A673 (cell line): Measurements from ENCODE around the gene WDR27.

Experiments
- CTCF ChIP-seq: fragments of 300-800, 200-600 bp; sonication (generic); conservative IDR thresholded peaks from 2 replicates; pipeline ENCODE4 v1.5.1; 2017; ENCODE audit warnings: low read depth, mild to moderate bottlenecking, antibody characterized with exemption, low read length, moderate library complexity, mixed read lengths
- EZH2 ChIP-seq: fragments of 200-600 bp; sonication (generic); IDR thresholded peaks from 2 replicates; pipeline ENCODE4 v1.6.1; 2017; ENCODE audit warnings: borderline replicate concordance, low read depth, mild to moderate bottlenecking, mixed read lengths, antibody characterized with exemption, low read length; ENCODE audit not compliant: poor library complexity, severe bottlenecking

GRCh38 chr6:169575365-169575764 lies 126.5 kb downstream of the WDR27 start:
- TF ChIP-seq CTCF (no peak), EZH2 (no peak)
